WERI-Rb-1 (cell line): ENCODE data around the gene ADGRG6.

Source experiments
- DNase-seq: peaks from one replicate; pipeline ENCODE4 v3.0.0-alpha.2; 2020
- H3K27ac ChIP-seq: fragments of 250-450 bp; sonication (Bioruptor Pico); 2 replicates; pipeline ENCODE4 v1.5.1; 2020; ENCODE audit warnings: mild to moderate bottlenecking, moderate library complexity
- H3K27me3 ChIP-seq: fragments of 250-450 bp; sonication (Bioruptor Pico); 2 replicates; pipeline ENCODE4 v1.5.1; 2021; ENCODE audit warnings: mild to moderate bottlenecking, low read depth, moderate library complexity; ENCODE audit not compliant: insufficient read depth, severe bottlenecking
- H3K36me3 ChIP-seq: fragments of 250-450 bp; sonication (Bioruptor Pico); 2 replicates; pipeline ENCODE4 v1.5.1; 2020; ENCODE audit warnings: mild to moderate bottlenecking, moderate library complexity
- H3K4me3 ChIP-seq: 2 replicates; pipeline ENCODE4 v1.5.1; 2011; ENCODE audit warnings: low read depth, mild to moderate bottlenecking, control low read depth, low read length
- H3K9me3 ChIP-seq: fragments of 250-450 bp; sonication (Bioruptor Pico); 2 replicates; pipeline ENCODE4 v1.5.1; 2021; ENCODE audit warnings: mild to moderate bottlenecking, moderate library complexity; ENCODE audit not compliant: severe bottlenecking
- TF ChIP-seq, protein P1 (sequence below): IDR thresholded peaks from 2 replicates; pipeline ENCODE4 v1.5.1; 2011; ENCODE audit warnings: low read depth, mild to moderate bottlenecking, control low read depth, inconsistent platforms, low read length

ADGRG6 gene

DNA sequence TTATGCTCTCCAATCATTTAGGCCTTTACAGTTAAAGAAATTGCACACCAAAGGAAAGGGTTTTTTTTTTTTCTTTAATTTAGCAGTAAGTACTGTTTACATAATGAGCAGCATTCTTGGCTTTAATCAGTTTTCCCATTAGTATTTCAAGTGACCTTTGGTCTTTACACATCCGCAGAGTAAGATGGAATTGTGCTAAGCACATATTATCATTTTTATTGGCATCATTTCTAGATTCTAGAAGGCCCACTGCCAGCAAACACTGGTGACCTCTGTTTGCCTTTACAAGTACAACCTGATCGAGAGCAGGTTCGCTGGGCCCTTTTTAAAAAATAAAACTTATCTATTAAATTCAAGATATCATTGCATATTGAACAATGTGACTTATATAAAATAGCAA lies 104.3 kb downstream of the ADGRG6 start:
- no peak overlapping the region for H3K27ac ChIP-seq
- DNase-seq, result no peak
- H3K27me3 ChIP-seq, result no peaks in the 10 kb centered on the region
- H3K36me3 ChIP-seq, result no peaks in the 10 kb centered on the region
- no peaks in the 10 kb centered on the region for H3K9me3 ChIP-seq
- no peak overlapping the region for H3K4me3 ChIP-seq
- TF ChIP-seq, protein P1, sequence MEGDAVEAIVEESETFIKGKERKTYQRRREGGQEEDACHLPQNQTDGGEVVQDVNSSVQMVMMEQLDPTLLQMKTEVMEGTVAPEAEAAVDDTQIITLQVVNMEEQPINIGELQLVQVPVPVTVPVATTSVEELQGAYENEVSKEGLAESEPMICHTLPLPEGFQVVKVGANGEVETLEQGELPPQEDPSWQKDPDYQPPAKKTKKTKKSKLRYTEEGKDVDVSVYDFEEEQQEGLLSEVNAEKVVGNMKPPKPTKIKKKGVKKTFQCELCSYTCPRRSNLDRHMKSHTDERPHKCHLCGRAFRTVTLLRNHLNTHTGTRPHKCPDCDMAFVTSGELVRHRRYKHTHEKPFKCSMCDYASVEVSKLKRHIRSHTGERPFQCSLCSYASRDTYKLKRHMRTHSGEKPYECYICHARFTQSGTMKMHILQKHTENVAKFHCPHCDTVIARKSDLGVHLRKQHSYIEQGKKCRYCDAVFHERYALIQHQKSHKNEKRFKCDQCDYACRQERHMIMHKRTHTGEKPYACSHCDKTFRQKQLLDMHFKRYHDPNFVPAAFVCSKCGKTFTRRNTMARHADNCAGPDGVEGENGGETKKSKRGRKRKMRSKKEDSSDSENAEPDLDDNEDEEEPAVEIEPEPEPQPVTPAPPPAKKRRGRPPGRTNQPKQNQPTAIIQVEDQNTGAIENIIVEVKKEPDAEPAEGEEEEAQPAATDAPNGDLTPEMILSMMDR, result no peak

DNA sequence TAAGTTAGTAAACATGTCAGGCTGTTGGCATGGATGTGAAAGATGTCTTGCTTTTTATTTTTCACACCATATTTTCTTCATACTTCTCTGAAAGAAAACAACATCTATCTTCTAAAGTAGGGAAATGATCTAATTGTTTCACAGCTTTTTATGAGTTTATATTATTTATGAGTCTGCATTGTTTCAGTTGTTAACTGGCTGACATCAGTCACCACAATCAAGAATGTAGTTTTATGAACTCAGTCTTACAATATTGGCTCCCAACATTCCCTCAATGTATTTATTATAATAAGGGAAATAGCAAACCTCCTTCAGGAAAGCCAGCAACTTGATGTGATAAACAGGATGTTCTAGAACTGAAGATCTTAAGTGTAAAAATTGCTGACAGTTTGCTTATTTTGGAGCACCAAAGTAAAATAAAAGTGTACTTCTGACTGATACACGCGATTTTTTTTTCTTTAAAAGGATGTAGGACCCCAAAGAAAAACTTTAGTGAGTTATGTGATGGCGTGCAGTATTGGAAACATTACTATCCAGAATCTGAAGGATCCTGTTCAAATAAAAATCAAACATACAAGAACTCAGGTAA lies 106.0 kb downstream of the ADGRG6 start:
- no peak overlapping the region for H3K27ac ChIP-seq
- H3K9me3 ChIP-seq, result no peaks in the 10 kb centered on the region
- no peak overlapping the region for H3K4me3 ChIP-seq
- no peak for DNase-seq
- H3K27me3 ChIP-seq, result no peaks in the 10 kb centered on the region
- H3K36me3 ChIP-seq, result no peaks in the 10 kb centered on the region
- TF ChIP-seq, protein P1, result no peak

DNA sequence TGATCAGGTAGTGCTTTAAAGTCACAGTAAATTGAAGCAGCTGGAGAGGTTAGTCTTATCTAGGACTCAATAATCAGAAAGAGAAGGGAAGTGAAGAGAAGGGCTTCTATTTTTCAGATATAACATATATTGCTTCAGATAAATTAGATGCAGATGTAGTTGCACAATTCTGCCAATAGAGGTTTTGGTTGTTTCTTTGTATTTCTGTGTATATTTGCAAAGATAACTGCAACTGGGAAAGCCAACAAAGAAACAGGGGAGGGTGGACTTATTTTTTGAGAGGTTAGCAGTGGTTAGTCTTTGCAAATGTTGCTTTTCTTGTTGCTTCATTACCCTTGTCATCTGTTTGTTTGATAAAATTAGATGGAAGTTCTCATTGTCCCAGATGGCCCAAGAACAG lies 106.6 kb downstream of the ADGRG6 start:
- no peak for DNase-seq
- H3K27ac ChIP-seq, result no peak overlapping the region
- no peaks in the 10 kb centered on the region for H3K27me3 ChIP-seq
- H3K36me3 ChIP-seq, result no peaks in the 10 kb centered on the region
- TF ChIP-seq, protein P1, result no peak
- no peaks in the 10 kb centered on the region for H3K9me3 ChIP-seq
- no peak overlapping the region for H3K4me3 ChIP-seq

GRCh38 chr6:142409794-142410193 lies 108.0 kb downstream of the ADGRG6 start:
- DNase-seq, result no peak
- Histone ChIP-seq H3K9me3 (no peaks in the 10 kb centered on the region), H3K27ac (no peak overlapping the region), H3K27me3 (no peaks in the 10 kb centered on the region), H3K4me3 (no peak overlapping the region), H3K36me3 (no peaks in the 10 kb centered on the region)
- TF ChIP-seq, protein P1, result no peak

DNA sequence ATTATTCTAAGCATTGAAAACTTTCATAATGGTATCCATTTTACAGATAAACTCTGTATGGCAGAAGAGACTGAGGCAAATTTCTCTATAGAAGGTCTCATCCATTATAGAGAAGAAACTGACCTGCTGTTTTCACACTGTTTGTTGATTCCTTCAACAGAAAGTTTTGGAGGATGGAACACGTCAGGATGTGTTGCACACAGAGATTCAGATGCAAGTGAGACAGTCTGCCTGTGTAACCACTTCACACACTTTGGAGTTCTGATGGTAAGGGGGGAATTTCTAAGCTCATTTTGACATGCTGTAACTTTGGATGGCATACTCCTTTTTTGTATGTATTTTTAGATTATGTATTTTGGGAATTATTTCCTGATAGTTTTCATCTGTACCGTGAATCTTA lies 109.3 kb downstream of the ADGRG6 start:
- TF ChIP-seq, protein P1, result no peak
- H3K9me3 ChIP-seq, result no peaks in the 10 kb centered on the region
- H3K4me3 ChIP-seq, result no peak overlapping the region
- no peak overlapping the region for H3K27ac ChIP-seq
- no peaks in the 10 kb centered on the region for H3K36me3 ChIP-seq
- H3K27me3 ChIP-seq, result no peaks in the 10 kb centered on the region
- no peak for DNase-seq

GRCh38 chr6:142412241-142412640 lies 110.4 kb downstream of the ADGRG6 start:
- Histone ChIP-seq H3K27ac (no peak overlapping the region), H3K36me3 (no peaks in the 10 kb centered on the region), H3K9me3 (no peaks in the 10 kb centered on the region), H3K4me3 (no peak overlapping the region), H3K27me3 (no peaks in the 10 kb centered on the region)
- DNase-seq, result no peak
- TF ChIP-seq, protein P1, result no peak
